ENCODE data around the gene LGALSL. TPM values are rescaled to one million over a fixed set of nuclear protein-coding genes. Genes with fewer than 3 reads are reported as not detected.

Gene LGALSL
- total and polyA plus RNA-seq, 12 donors = 5.3 to 24.8 (median 11.0) TPM

- Histone ChIP-seq H3K4me1 (peaks cover 0 to 19% (median 6%) of the 10 kb centered on the region in 9 donors), H3K9me3 (no peaks in the 10 kb centered on the region), H3K36me3 (no peaks in the 10 kb centered on the region), H3K4me3 (no peak overlapping the region), H3K27me3 (peaks cover 0 to 18% (median 0%) of the 10 kb centered on the region in 7 donors), H3K27ac (no peak overlapping the region)
- ATAC-seq = no peak
- DNase-seq = no peak
- intact Hi-C loops (cut with DNase I) = no loop called here
- WGBS, 2 donors = 84 to 91% methylated on average over 4 of the region's 4 CpGs
- no peak for TF ChIP-seq CTCF (IDR thresholded peaks at IDR 0.05)
These were observed 39.8 kb downstream of the LGALSL start for GRCh38 chr2:64493788-64494187.

- Histone ChIP-seq H3K4me1 (no peaks in the 10 kb centered on the region), H3K36me3 (no peaks in the 10 kb centered on the region), H3K9me3 (no peaks in the 10 kb centered on the region), H3K27me3 (peaks cover 0 to 18% (median 0%) of the 10 kb centered on the region in 7 donors), H3K27ac (no peak overlapping the region), H3K4me3 (no peak overlapping the region)
- TF ChIP-seq CTCF (IDR thresholded peaks at IDR 0.05) = no peak
- WGBS, 2 donors = 95 to 100% methylated on average over 1 of the region's 1 CpG
- ATAC-seq = no peak
- intact Hi-C loops (cut with DNase I) = no loop called here
- DNase-seq = no peak
These were observed 44.5 kb downstream of the LGALSL start for GRCh38 chr2:64498438-64498837.

- intact Hi-C loops (cut with DNase I) = no loop called here
- Histone ChIP-seq H3K9me3 (no peaks in the 10 kb centered on the region), H3K4me1 (no peaks in the 10 kb centered on the region), H3K4me3 (no peak overlapping the region), H3K27me3 (peaks cover 0 to 16% (median 0%) of the 10 kb centered on the region in 7 donors), H3K36me3 (no peaks in the 10 kb centered on the region), H3K27ac (no peak overlapping the region)
- no peak for DNase-seq
- 86 to 87% methylated on average over 5 of the region's 5 CpGs for WGBS, 2 donors
- TF ChIP-seq CTCF (IDR thresholded peaks at IDR 0.05) = no peak
- no peak for ATAC-seq
These were observed 46.6 kb downstream of the LGALSL start for GRCh38 chr2:64500549-64500948.

- Histone ChIP-seq H3K36me3 (no peaks in the 10 kb centered on the region), H3K4me3 (no peak overlapping the region), H3K4me1 (no peaks in the 10 kb centered on the region), H3K27ac (no peak overlapping the region), H3K27me3 (peaks cover 0 to 11% (median 0%) of the 10 kb centered on the region in 7 donors), H3K9me3 (no peaks in the 10 kb centered on the region)
- intact Hi-C loops (cut with DNase I) = no loop called here
- DNase-seq (no peak), ATAC-seq (no peak)
- WGBS, 2 donors = 74 to 90% methylated on average over 1 of the region's 1 CpG
- no peak for TF ChIP-seq CTCF (IDR thresholded peaks at IDR 0.05)
These were observed 48.0 kb downstream of the LGALSL start for GRCh38 chr2:64501946-64502345.
